OCI-LY7 (cell line): Measurements from ENCODE around the gene DNAH14.
"Not testable (repeated sequence)": the region's sequence is repeated elsewhere in the genome, so short reads cannot be mapped to it uniquely, and the experiment has no call there.

Experiments
- EZH2phosphoT487 ChIP-seq: fragments of 200-600 bp; sonication (generic); IDR thresholded peaks from 2 replicates; pipeline ENCODE4 v1.6.1; 2018; ENCODE audit warnings: low read depth, borderline replicate concordance, mild to moderate bottlenecking, mixed run types, antibody characterized with exemption, low read length, moderate library complexity, mixed read lengths
- TF ChIP-seq, protein P1 (sequence below): fragments of 200-600 bp; sonication (generic); conservative IDR thresholded peaks from 2 replicates; pipeline ENCODE4 v1.5.1; 2014; ENCODE audit warnings: mild to moderate bottlenecking, antibody characterized with exemption, low read length, moderate library complexity, mixed read lengths

GRCh38 chr1:224885376-224885775 lies 44.1 kb upstream of the DNAH14 start:
- TF ChIP-seq, protein P1, sequence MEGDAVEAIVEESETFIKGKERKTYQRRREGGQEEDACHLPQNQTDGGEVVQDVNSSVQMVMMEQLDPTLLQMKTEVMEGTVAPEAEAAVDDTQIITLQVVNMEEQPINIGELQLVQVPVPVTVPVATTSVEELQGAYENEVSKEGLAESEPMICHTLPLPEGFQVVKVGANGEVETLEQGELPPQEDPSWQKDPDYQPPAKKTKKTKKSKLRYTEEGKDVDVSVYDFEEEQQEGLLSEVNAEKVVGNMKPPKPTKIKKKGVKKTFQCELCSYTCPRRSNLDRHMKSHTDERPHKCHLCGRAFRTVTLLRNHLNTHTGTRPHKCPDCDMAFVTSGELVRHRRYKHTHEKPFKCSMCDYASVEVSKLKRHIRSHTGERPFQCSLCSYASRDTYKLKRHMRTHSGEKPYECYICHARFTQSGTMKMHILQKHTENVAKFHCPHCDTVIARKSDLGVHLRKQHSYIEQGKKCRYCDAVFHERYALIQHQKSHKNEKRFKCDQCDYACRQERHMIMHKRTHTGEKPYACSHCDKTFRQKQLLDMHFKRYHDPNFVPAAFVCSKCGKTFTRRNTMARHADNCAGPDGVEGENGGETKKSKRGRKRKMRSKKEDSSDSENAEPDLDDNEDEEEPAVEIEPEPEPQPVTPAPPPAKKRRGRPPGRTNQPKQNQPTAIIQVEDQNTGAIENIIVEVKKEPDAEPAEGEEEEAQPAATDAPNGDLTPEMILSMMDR: not testable (repeated sequence)
- not testable (repeated sequence) for TF ChIP-seq EZH2phosphoT487
